Endothelial cell of umbilical vein (primary cell): ENCODE data around the gene DYNC1LI1. TPM values are rescaled to one million over a fixed set of nuclear protein-coding genes. Genes with fewer than 3 reads are reported as not detected.

ENCODE experiments used
- BruUV-seq: library from RNA; stranded (reverse); fragments of 400-500 nt; replicated peaks from 2 replicates; lab custom pipeline; 2021; lab: Mats Ljungman, UMichigan
- CTCF ChIA-PET: fragments of 300-600, 350-600 bp; sonication (Branson Sonifier 250); formaldehyde crosslinking; loops from one replicate; lab custom pipeline; 2021; ENCODE audit warnings: antibody characterized with exemption, inconsistent platforms; lab: Charles Lee
- POLR2A ChIA-PET: fragments of 300-600, 350-600 bp; sonication (Branson Sonifier 250); formaldehyde crosslinking; loops from one replicate; lab custom pipeline; 2021; ENCODE audit warnings: antibody characterized with exemption, inconsistent platforms; lab: Charles Lee
- DNase-seq: peaks from one replicate; pipeline ENCODE4 v3.0.0-alpha.2; 2011; ENCODE audit warnings: low read depth, low spot score
- FAIRE-seq: peaks from 2 replicates; lab custom pipeline; 2011; peaks lifted over from hg19 to GRCh38; lab: Jason Lieb, UNC
- H2AFZ ChIP-seq: 2 replicates; pipeline ENCODE4 v1.6.0; 2012; ENCODE audit warnings: low read depth, low read length, control low read depth, inconsistent platforms
- H3K27ac ChIP-seq: 2 replicates; pipeline ENCODE4 v1.5.1; 2011; ENCODE audit warnings: low read depth, mild to moderate bottlenecking, control low read depth, low read length, moderate library complexity; ENCODE audit not compliant: insufficient read depth
- H3K27me3 ChIP-seq, 2 experiments: 2 replicates each; pipeline versions ENCODE4 v1.6.0 to v1.6.1; 2011; ENCODE audit warnings: low read length in 2 of 2, mixed read lengths in 1 of 2; ENCODE audit not compliant: control insufficient read depth in 2 of 2, insufficient read depth in 2 of 2
- H3K36me3 ChIP-seq, 2 experiments: 2 replicates in 1 of 2; 3 replicates in 1 of 2; pipeline ENCODE4 v1.5.1; 2011; ENCODE audit warnings: low read length in 2 of 2, mild to moderate bottlenecking in 1 of 2, moderate library complexity in 1 of 2; ENCODE audit not compliant: control insufficient read depth in 2 of 2, insufficient read depth in 2 of 2; ENCODE audit errors: extremely low read depth in 1 of 2
- H3K4me1 ChIP-seq: 3 replicates; pipeline ENCODE4 v1.5.1; 2011; ENCODE audit warnings: mild to moderate bottlenecking, low read length; ENCODE audit not compliant: control insufficient read depth, insufficient read depth; ENCODE audit errors: extremely low read depth
- H3K4me2 ChIP-seq: 2 replicates; pipeline ENCODE4 v1.6.1; 2011; ENCODE audit warnings: low read length, control low read depth, mixed read lengths; ENCODE audit not compliant: insufficient read depth
- H3K4me3 ChIP-seq, 3 experiments: fragments of 200-600 bp in 1 of 3; sonication (generic), shearing (Covaris generic) in 1 of 3; replicated peaks in 1 of 3; 2 replicates each; pipeline ENCODE4 v1.5.1; 2011 to 2016; ENCODE audit warnings: control low read depth in 3 of 3, low read length in 3 of 3, mild to moderate bottlenecking in 2 of 3, inconsistent platforms in 1 of 3, low read depth in 1 of 3, moderate library complexity in 1 of 3; ENCODE audit not compliant: insufficient read depth in 1 of 3
- H3K79me2 ChIP-seq: 2 replicates; pipeline ENCODE4 v1.6.0; 2012; ENCODE audit warnings: low read length, inconsistent platforms; ENCODE audit not compliant: control insufficient read depth, insufficient read depth
- H3K9ac ChIP-seq: replicated peaks from 2 replicates; pipeline ENCODE3; 2011; ENCODE audit warnings: low read length, control low read depth; ENCODE audit not compliant: insufficient read depth; ENCODE audit errors: extremely low read depth
- H3K9me1 ChIP-seq: replicated peaks from 3 replicates; pipeline ENCODE4 v1.6.0; 2011; ENCODE audit warnings: mild to moderate bottlenecking, low read length; ENCODE audit not compliant: control insufficient read depth, insufficient read depth; ENCODE audit errors: extremely low read depth
- H3K9me3 ChIP-seq: replicated peaks from 2 replicates; pipeline ENCODE4 v1.5.1; 2012; ENCODE audit warnings: low read length, inconsistent platforms; ENCODE audit not compliant: control insufficient read depth, insufficient read depth
- H4K20me1 ChIP-seq: replicated peaks from 2 replicates; pipeline ENCODE3; 2011; ENCODE audit warnings: mild to moderate bottlenecking, low read length; ENCODE audit not compliant: control insufficient read depth, insufficient read depth; ENCODE audit errors: extremely low read depth
- CTCF ChIP-seq, 2 donors: IDR thresholded peaks; 1 replicate in 1 of 2; 2 replicates in 1 of 2; pipeline ENCODE4 v1.5.1; 2011; ENCODE audit warnings: low read length in 2 of 2, mild to moderate bottlenecking in 2 of 2, moderate library complexity in 2 of 2, control low read depth in 1 of 2, inconsistent platforms in 1 of 2, low read depth in 1 of 2; ENCODE audit not compliant: insufficient read depth in 1 of 2; ENCODE audit errors: extremely low read depth in 1 of 2
- EZH2 ChIP-seq: IDR thresholded peaks from 2 replicates; pipeline ENCODE4 v1.6.1; 2012; ENCODE audit warnings: borderline replicate concordance, low read depth, mild to moderate bottlenecking, moderate library complexity, low read length, inconsistent platforms; ENCODE audit not compliant: severe bottlenecking
- FOS ChIP-seq: IDR thresholded peaks from 2 replicates; pipeline ENCODE4 v1.6.1; 2011; ENCODE audit warnings: mild to moderate bottlenecking, low read length, moderate library complexity, borderline replicate concordance; ENCODE audit not compliant: insufficient read depth
- GATA2 ChIP-seq: IDR thresholded peaks from 2 replicates; pipeline ENCODE4 v1.7.0; 2011; ENCODE audit warnings: low read depth, mild to moderate bottlenecking, moderate library complexity, mixed read lengths, low read length; ENCODE audit not compliant: insufficient read length, insufficient read depth
- JUN ChIP-seq: IDR thresholded peaks from 2 replicates; pipeline ENCODE4 v1.6.1; 2011; ENCODE audit warnings: borderline replicate concordance, low read depth; ENCODE audit not compliant: insufficient read length, insufficient read depth
- MAX ChIP-seq: IDR thresholded peaks from 2 replicates; pipeline ENCODE4 v1.6.1; 2011; ENCODE audit not compliant: insufficient read depth, insufficient read length
- MYC ChIP-seq: IDR thresholded peaks from one replicate; pipeline ENCODE4 v1.6.1; 2011; ENCODE audit warnings: mild to moderate bottlenecking, low read depth, low read length
- POLR2A ChIP-seq: IDR thresholded peaks from 2 replicates; pipeline ENCODE4 v1.6.1; 2012; ENCODE audit warnings: low read depth, mild to moderate bottlenecking, control low read depth, low read length
- POLR2AphosphoS5 ChIP-seq: IDR thresholded peaks from 2 replicates; pipeline ENCODE4 v1.6.1; 2012; ENCODE audit warnings: low read depth, mild to moderate bottlenecking, control low read depth, low read length, moderate library complexity; ENCODE audit not compliant: insufficient read depth
- dilution Hi-C: fragments of 300-500 bp; cut with MboI; formaldehyde crosslinking; loops from one replicate; pipeline ENCODE4 v1.15.0; 2019; ENCODE audit warnings: low sequenced_read_pairs; ENCODE audit not compliant: extremely low pct_ligation_motif_present
- intact Hi-C: fragments of 100-400 bp; cut with micrococcal nuclease; formaldehyde crosslinking; loops from one replicate; pipeline ENCODE4 v1.10.0; 2022
- polyA plus RNA-seq, 4 experiments: library from polyadenylated mRNA; depleted of rRNA in 3 of 4; stranded (reverse) in 3 of 4; unstranded in 1 of 4; fragments of >200 nt; gene quantifications; 2 replicates each; pipeline versions ENCODE4 v1.2.1 to v1.2.3, GENCODE V29; 2011 to 2012; ENCODE audit warnings: missing spikeins in 1 of 4
- total RNA-seq: library from RNA; stranded (reverse); gene quantifications from 2 replicates; pipeline ENCODE4 v1.2.3, GENCODE V29; 2021

Gene DYNC1LI1
- total and polyA plus RNA-seq, 2 donors (not counting 3 experiments of a cell fraction or from before 2014, with no cell fraction given) = 14.9 to 47.6 TPM

GRCh38 chr3:32586356-32586755 is 15.7 kb upstream of the DYNC1LI1 start:
- no peak for FAIRE-seq
- Histone ChIP-seq H3K9ac (no peak overlapping the region), H3K27me3 (peaks cover 13 to 27% of the 10 kb centered on the region in 2 experiments), H3K4me3 (no peak overlapping the region), H3K79me2 (no peaks in the 10 kb centered on the region), H3K4me2 (no peak overlapping the region), H3K9me3 (no peaks in the 10 kb centered on the region), H3K27ac (no peak overlapping the region), H2AFZ (no peak overlapping the region), H4K20me1 (no peaks in the 10 kb centered on the region), H3K36me3 (no peaks in the 10 kb centered on the region), H3K4me1 (no peaks in the 10 kb centered on the region), H3K9me1 (no peaks in the 10 kb centered on the region)
- intact Hi-C loops = no loop called here
- TF ChIP-seq EZH2 (no peak), GATA2 (no peak), POLR2A (no peak), CTCF (IDR thresholded peaks at IDR 0.05; ENCODE audit: extremely low read depth in 1 of 2, insufficient read depth in 1 of 2, low read depth in 1 of 2, low read length in 2 of 2) (no peak), MYC (no peak), FOS (no peak), POLR2AphosphoS5 (no peak), MAX (no peak), JUN (no peak)
- DNase-seq = no peak
- ChIA-PET CTCF (interaction anchor here (1.1 kb wide), 1 partner anchor 10 kb away, joined by 3 read pairs; no protein-coding TSS in a partner anchor), POLR2A (no interaction called here)
- BruUV-seq = no TSS peak
- dilution Hi-C loops = no loop called here
